Prostate gland (tissue), 2 donors: ENCODE measurements around the gene PGRMC2.

Source experiments
- POLR2AphosphoS5 ChIP-seq: sonication (generic); formaldehyde crosslinking; IDR thresholded peaks from one replicate; pipeline ENCODE4 v1.6.1; 2017; ENCODE audit warnings: antibody characterized with exemption
- TF ChIP-seq, protein P1 (sequence below), 4 experiments: fragments of 200-600 bp in 2 of 4; fragments of 450-650 bp in 2 of 4; sonication (generic) in 2 of 4; IDR thresholded peaks; 1 replicate in 3 of 4; 2 replicates in 1 of 4; pipeline ENCODE4 v1.5.1; 2016 to 2019; ENCODE audit warnings: antibody characterized with exemption in 4 of 4, mild to moderate bottlenecking in 2 of 4, moderate library complexity in 2 of 4

DNA sequence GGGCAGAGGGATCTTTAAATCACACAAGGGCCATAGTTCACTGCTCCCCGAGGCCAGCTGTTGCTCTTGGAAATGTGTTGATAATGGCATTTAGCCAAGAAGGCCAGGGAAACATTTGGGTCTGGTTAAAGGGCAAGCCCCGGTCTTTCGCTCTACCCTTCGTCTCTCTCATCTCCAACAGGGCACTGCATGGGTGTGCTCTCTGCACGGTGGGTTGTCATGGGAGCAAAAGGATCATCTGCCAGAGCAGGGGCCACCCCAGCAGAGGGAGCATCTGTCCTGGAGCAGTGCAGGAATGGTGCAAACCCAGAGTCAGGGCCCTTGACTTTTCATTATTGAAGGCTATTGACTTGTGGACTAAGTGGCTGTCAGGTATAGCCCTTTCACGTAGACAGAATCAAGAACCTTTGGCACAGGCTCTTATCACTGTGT, 22.7 kb upstream of the PGRMC2 start:
- TF ChIP-seq, protein P1, sequence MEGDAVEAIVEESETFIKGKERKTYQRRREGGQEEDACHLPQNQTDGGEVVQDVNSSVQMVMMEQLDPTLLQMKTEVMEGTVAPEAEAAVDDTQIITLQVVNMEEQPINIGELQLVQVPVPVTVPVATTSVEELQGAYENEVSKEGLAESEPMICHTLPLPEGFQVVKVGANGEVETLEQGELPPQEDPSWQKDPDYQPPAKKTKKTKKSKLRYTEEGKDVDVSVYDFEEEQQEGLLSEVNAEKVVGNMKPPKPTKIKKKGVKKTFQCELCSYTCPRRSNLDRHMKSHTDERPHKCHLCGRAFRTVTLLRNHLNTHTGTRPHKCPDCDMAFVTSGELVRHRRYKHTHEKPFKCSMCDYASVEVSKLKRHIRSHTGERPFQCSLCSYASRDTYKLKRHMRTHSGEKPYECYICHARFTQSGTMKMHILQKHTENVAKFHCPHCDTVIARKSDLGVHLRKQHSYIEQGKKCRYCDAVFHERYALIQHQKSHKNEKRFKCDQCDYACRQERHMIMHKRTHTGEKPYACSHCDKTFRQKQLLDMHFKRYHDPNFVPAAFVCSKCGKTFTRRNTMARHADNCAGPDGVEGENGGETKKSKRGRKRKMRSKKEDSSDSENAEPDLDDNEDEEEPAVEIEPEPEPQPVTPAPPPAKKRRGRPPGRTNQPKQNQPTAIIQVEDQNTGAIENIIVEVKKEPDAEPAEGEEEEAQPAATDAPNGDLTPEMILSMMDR (IDR thresholded peaks at IDR 0.05): no peak
- TF ChIP-seq POLR2AphosphoS5: no peak
